ENCODE results near the gene ACACB. TPM values are rescaled to one million over a fixed set of nuclear protein-coding genes. Genes with fewer than 3 reads are reported as not detected.

Gene ACACB
- total RNA-seq, 1 donor from 2014 or later = 5.9 TPM

- TF ChIP-seq CTCF (IDR thresholded peaks at IDR 0.05) = no peak
- DNase-seq (ENCODE audit: low spot score) = no peak
- Mint-ChIP-seq H3K27ac (ENCODE audit: unreplicated experiment) (no peak overlapping the region), H3K4me1 (ENCODE audit: low read depth) (no peaks in the 10 kb centered on the region), H3K27me3 (ENCODE audit: low read depth) (peaks cover 4% of the 10 kb centered on the region), H3K36me3 (ENCODE audit: low read depth) (no peaks in the 10 kb centered on the region), H3K4me3 (ENCODE audit: unreplicated experiment) (no peak overlapping the region), H3K9me3 (ENCODE audit: low read depth) (no peaks in the 10 kb centered on the region)
Observed at GRCh38 chr12:109125791-109126190, 9.4 kb downstream of the ACACB start.

GRCh38 chr12:109126784-109127183 lies 10.4 kb downstream of the ACACB start:
- Mint-ChIP-seq H3K27me3 (ENCODE audit: low read depth) (peaks cover 6% of the 10 kb centered on the region), H3K27ac (ENCODE audit: unreplicated experiment) (no peak overlapping the region), H3K4me1 (ENCODE audit: low read depth) (no peaks in the 10 kb centered on the region), H3K9me3 (ENCODE audit: low read depth) (no peaks in the 10 kb centered on the region), H3K36me3 (ENCODE audit: low read depth) (no peaks in the 10 kb centered on the region), H3K4me3 (ENCODE audit: unreplicated experiment) (no peak overlapping the region)
- no peak for TF ChIP-seq CTCF (IDR thresholded peaks at IDR 0.05)
- no peak for DNase-seq (ENCODE audit: low spot score)

GRCh38 chr12:109127533-109128242 lies 11.3 kb downstream of the ACACB start:
- no peak for TF ChIP-seq CTCF (IDR thresholded peaks at IDR 0.05)
- H3K27ac Mint-ChIP-seq (ENCODE audit: unreplicated experiment) = no peak overlapping the region
- no peaks in the 10 kb centered on the region for H3K4me1 Mint-ChIP-seq (ENCODE audit: low read depth)
- H3K36me3 Mint-ChIP-seq (ENCODE audit: low read depth) = no peaks in the 10 kb centered on the region
- H3K9me3 Mint-ChIP-seq (ENCODE audit: low read depth) = no peaks in the 10 kb centered on the region
- peaks cover 6% of the 10 kb centered on the region for H3K27me3 Mint-ChIP-seq (ENCODE audit: low read depth)
- no peak for DNase-seq (ENCODE audit: low spot score)
- H3K4me3 Mint-ChIP-seq (ENCODE audit: unreplicated experiment) = no peak overlapping the region

GRCh38 chr12:109130297-109131153 lies 14.1 kb downstream of the ACACB start:
- Mint-ChIP-seq H3K27me3 (ENCODE audit: low read depth) (peaks cover 12% of the 10 kb centered on the region), H3K36me3 (ENCODE audit: low read depth) (peaks cover 1% of the 10 kb centered on the region), H3K9me3 (ENCODE audit: low read depth) (peaks cover 7% of the 10 kb centered on the region), H3K4me1 (ENCODE audit: low read depth) (no peaks in the 10 kb centered on the region), H3K27ac (ENCODE audit: unreplicated experiment) (no peak overlapping the region), H3K4me3 (ENCODE audit: unreplicated experiment) (no peak overlapping the region)
- TF ChIP-seq CTCF (IDR thresholded peaks at IDR 0.05) = no peak
- no peak for DNase-seq (ENCODE audit: low spot score)

GRCh38 chr12:109131154-109132050 lies 15.0 kb downstream of the ACACB start:
- Mint-ChIP-seq H3K36me3 (ENCODE audit: low read depth) (peaks cover 2% of the 10 kb centered on the region), H3K9me3 (ENCODE audit: low read depth) (peaks cover 12% of the 10 kb centered on the region), H3K27ac (ENCODE audit: unreplicated experiment) (no peak overlapping the region), H3K27me3 (ENCODE audit: low read depth) (peaks cover 12% of the 10 kb centered on the region), H3K4me1 (ENCODE audit: low read depth) (no peaks in the 10 kb centered on the region), H3K4me3 (ENCODE audit: unreplicated experiment) (no peak overlapping the region)
- no peak for TF ChIP-seq CTCF (IDR thresholded peaks at IDR 0.05)
- no peak for DNase-seq (ENCODE audit: low spot score)
